HG03280 (cell line): ENCODE results near the gene FOXD4.
"Not testable (repeated sequence)": the region's sequence is repeated elsewhere in the genome, so short reads cannot be mapped to it uniquely, and the experiment has no call there.

ENCODE experiments used
- ATAC-seq: cut with Tn5 transposase; IDR thresholded peaks from one replicate; pipeline ENCODE4 v1.9.1; 2021; ENCODE audit warnings: mild to moderate bottlenecking, moderate library complexity; ENCODE audit not compliant: unreplicated experiment

Gene FOXD4

DNA sequence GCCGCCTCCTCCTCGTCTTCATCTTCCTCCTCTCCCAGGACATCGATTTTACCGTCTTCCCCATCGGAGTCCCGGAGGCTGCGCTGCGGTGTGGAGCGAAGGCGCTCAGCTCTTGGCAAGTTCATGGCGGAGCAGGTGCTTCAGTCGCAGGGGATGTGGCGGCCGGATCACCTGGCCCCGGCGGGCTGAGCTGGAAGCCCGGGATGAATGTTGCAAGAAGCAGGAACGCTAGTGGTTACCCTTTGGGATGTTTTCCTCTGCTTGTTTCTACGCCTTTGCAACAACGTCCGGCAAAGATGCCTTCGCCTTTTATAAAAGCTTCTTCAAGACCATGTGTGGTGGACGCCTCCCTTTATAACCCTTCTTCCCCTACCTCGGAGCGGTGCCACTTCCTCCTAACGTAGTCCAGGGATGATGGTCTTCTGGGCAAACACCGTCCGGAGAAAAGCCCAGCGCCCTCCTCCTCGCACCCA is at the start of gene FOXD4:
TSS of gene FOXD4 (minus strand) at position 423 of the 473 bp plus-strand sequence. CDS start at position 125, 298 bp downstream.
- not testable (repeated sequence) for ATAC-seq

DNA sequence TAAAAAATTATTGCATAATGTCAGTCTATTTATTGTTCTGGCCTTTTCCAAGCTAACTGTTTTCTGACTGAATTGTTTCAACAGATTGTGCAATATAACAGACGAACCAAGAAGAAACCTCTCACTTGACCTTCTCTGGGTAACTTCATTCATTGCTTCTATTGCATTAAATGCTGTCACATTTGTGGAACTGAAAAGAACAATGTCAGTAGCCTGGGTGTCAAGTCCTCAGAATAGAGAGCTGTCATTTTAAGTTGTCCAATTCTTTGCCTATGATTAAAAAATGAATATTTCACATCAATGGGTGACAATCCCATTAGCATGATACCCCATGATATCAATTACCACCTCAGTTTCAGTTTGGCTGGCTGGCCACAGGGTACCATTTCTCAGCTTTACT is 41.7 kb upstream of the FOXD4 start:
- not testable (repeated sequence) for ATAC-seq

DNA sequence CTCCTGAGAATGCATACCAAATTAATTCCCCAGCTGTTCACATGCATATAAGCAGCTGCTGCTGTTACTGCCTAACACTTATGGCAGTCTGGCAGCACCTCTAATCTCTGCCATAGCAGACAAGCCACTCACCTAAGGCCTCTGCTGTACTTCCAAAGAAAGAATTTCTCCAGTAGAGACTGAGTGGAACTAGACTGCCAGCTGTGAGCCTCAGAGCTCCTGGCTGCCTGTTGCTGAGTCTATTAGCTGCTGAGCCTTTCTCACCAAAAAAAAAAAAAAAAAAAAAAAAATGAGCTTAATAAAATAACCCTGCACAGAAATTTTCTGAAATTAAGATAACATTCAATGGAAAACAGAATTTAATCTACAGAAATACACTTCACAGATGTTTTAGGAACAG is 33.0 kb upstream of the FOXD4 start:
- not testable (repeated sequence) for ATAC-seq

DNA sequence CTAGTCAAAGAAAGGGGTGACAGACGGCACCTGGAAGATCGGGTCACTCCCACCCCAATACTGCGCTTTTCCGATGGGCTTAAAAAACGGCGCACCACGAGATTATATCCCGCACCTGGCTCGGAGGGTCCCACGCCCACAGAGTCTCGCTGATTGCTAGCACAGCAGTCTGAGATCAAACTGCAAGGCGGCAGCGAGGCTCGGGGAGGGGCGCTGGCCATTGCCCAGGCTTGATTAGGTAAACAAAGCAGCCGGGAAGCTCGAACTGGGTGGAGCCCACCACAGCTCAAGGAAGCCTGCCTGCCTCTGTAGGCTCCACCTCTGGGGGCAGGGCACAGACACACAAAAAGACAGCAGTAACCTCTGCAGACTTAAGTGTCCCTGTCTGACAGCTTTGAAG is 21.7 kb upstream of the FOXD4 start:
- not testable (repeated sequence) for ATAC-seq

DNA sequence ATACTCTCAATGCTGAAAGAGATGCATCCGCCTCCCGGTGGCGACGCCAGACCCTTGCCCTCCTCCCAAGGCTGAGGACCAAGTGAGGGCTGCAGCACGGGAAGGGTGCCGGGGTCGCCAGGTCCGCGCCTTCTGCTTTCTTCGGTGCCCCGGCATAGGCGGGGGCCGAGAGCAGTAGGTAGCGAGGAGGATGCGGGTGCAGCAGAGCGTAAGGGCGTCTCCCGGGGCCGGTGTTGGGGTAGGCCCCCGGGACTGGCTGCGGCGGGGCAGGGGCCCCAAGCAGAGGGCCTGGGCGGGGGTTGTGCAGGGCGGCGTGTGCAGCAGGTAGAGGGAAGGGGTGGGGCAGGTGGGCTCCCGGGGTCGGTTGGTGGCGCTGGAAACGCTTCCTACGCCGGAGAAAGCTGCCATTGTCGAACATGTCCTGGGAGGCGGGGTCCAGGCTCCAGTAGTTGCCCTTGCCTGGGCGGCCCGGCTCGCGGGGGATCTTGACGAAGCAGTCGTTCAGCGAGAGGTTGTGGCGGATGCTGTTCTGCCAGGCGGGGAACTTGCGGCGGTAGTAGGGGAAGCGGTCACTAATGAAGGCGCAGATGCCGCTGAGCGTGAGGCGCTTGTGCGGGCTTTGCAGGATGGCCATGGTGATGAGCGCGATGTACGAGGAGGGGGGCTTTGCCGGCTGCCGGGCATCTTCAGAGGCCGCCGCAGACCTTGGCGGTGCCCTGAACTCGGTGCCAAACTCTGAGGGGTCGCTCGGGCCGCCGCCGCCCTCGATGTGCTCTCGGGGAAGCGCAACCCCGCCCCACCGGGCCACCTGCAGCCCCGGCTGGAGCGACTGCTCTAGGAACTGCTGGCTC is 848 bp downstream of the FOXD4 start:
- not testable (repeated sequence) for ATAC-seq

DNA sequence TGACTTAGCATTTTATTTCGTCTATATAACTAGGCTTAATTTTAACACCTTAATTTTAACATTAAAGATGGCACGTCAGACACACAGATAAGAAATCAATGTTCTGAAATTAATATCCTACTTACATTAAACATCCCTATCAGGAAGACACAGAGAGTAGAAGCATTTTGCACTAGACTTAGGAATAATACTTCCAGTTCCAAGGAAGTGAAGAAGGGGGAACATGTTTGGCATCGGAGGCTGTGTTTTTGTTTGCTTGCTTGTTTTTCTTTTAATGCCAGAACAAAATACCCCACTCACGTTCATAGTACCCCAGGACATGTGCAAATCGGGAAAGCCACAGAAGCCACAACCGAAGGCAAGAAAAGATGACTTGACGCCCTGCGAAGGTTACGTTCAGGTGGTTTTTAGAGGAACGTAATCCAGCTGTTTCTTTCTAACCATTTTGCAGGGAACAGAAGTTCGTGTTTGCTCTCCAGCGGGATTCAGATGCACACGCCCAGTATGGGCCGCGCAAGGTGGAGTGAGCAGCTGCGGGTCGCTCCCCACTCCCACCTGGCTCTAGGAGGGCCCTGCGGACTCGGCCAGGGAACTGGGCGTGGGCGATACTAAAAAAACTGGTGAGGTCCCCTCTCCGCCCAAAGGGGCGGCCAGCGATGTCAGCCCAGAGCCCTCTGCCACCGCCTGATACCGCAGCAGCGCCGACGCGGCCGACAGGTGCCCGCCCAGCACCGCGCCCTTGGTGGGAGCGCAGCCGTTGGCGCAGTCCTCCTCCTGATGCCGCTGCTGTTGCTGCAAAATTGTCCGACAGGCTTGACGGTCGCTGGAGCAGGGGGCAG is 1.8 kb downstream of the FOXD4 start:
- not testable (repeated sequence) for ATAC-seq

DNA sequence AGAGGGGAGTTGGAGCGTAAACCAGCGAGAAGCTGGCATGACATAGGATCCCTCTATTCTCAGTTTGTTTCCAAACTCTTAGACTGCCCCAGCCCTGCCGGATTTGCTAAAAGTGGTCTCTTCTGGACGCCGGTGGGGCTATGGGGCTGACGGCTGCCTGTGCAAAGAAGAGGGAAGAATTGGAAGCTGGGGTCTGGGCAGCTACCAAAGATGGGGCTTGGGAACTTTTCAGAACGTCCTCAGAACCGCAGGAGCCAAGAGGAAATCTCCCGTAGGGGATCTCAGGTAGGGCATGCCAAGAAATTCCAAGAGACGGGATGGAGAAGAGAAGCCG is 3.1 kb downstream of the FOXD4 start:
- not testable (repeated sequence) for ATAC-seq

DNA sequence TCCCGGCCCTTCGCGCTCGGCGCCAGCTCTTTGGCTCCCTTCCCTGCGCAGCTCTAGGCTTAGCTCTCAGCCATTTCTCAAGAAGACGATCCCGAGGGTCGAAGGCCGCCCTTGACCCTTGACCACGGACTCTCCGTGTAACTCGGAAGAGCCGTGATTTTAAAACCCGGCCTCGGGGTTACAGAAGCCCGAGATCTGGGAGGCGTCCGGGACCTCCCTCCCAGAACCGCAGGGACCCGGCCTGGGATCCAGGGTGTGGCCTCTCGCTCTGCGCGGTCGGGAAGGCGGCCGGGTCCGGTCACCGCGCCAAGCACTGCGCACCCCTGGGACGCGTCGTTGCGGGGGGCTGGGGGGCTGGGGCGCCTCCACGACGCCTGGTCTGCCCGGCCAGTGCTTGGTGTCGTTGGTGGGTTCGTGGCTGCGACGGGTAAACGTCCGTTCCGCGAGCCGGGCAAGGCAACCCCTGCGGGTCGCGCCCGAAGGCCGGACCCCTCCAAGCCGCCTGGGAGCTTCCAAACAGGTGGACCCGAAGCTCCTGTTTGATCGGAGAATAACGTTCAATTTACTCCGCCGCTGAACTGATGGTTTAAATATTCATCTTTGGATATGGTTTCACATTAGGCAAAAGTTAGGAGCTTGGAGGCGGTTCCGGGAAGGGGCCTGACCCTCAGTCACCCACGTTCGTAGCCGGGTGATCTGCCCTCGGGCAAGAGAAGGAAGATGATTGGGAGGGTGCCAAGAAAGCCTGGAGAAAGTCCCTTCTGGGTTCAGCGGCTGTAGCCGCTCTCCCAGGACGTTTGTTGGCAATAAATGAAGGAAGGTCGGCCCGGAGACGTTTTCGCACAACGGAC is 3.7 kb downstream of the FOXD4 start:
- not testable (repeated sequence) for ATAC-seq

DNA sequence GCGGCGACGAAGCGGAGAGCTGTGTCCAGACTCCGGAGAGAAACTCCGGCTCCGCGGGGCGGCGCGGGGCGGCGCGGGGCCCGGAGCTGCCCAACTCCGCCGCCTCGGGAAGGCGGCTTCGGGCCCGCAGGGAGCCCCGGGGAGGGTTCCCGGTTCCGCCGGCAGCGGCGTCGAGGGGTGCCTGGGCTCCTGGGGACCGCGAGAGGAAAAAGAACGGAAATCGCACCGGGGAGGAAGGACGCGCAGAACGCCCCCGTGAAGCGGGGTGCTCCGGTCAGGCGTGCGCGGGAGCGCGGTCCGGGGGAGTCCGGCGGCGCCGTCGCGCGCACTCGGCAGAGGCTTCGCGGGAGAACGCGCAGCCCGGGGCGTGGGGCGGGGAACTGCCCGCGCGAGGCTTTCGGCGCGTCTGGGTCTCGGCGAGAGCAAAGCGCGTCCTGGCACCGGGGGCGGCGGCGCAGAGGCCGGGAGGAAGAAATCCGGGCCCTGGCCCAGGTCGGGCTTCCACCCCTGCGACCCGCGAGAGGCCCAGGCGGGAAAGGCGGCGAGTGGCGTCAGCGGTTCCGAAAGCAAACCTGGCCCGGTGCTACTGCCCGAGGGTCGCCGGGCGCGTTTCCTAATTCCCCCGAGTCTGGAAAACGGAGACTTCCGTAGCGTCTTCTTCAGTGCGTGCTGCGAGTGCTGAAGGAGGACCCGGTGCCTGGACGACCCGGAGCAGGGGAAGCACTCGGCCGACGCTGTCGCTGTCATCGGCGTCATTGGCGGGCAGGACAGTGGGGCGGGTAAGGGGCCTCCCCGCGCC is 4.5 kb downstream of the FOXD4 start:
- not testable (repeated sequence) for ATAC-seq

DNA sequence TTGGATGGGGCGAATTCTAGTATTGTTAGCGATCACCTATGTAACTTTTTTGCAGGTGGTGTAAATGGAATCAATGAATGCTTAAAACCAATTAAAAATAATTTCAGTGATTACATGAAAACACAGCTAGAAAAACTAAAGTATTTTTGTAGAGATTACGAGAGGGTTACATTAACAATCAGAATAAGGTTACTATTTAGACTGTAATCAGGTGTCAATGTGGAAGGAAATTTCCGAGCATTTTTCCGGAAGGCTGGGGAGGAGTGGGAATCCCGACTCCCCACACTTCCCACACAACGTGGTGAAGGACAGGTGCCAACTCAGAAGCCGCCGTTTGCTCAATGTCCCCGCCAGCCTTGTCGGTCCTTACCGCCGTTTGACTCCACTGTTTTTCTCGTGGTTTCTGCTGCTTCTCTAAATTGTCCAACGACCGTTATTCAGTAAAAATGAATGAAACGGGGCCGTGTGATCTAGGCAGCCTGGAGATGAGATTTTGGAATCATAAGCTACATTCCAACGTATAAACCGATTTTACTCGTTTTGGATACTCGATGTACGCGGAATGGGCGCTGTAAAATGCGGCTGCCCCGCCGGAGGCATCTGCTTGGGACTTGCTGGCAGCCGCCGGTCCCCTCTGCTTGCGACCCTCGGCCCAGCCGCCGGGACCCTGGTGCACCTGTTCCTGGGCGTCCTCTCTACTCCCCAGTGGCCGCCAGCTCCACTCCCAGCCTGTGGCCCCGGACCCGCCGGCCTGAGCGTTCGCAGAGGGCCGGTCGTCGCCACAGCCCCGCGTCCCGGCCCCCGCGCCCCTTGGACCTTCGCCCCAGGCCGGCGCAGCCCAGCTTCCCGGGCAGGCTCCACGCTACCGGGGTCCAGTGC is 5.4 kb downstream of the FOXD4 start:
- ATAC-seq, result not testable (repeated sequence)

DNA sequence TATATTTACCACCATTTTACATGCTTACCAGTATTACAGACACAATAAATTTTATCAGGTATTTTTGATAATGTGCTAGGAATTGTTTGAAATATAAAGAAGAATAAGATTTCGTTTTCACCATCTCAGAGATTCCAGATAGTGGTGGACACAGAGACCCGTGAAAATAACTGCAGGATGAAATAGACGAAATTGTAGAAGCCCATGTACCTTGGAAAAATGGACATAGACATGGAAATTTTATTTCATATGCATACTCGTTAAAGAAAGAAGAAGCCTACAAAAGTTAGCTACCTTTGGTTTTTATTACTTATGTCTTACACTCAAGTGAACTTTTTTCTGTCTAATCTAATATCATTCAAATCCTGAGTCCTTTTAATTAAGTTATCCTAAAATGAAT is 7.5 kb downstream of the FOXD4 start:
- ATAC-seq, result not testable (repeated sequence)

DNA sequence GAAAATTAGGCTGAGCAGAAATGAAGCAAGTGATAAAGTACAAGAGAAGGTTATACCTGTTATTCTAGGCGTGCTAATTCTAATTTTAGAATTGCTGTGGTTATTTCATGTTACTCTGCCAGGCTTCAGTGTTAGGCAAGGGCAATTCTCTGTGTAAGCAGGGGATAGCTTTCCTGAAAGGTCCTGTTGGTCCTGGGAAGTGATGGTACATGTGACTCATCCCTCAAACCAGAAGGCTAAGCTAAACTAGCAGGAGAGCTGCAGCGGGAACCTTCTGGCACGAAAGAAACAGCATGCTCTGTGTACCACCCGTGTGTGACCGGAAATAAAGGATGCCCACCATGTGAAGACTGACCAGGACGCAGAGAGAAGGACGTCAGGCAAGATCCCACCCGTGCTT is 8.7 kb downstream of the FOXD4 start:
- not testable (repeated sequence) for ATAC-seq

DNA sequence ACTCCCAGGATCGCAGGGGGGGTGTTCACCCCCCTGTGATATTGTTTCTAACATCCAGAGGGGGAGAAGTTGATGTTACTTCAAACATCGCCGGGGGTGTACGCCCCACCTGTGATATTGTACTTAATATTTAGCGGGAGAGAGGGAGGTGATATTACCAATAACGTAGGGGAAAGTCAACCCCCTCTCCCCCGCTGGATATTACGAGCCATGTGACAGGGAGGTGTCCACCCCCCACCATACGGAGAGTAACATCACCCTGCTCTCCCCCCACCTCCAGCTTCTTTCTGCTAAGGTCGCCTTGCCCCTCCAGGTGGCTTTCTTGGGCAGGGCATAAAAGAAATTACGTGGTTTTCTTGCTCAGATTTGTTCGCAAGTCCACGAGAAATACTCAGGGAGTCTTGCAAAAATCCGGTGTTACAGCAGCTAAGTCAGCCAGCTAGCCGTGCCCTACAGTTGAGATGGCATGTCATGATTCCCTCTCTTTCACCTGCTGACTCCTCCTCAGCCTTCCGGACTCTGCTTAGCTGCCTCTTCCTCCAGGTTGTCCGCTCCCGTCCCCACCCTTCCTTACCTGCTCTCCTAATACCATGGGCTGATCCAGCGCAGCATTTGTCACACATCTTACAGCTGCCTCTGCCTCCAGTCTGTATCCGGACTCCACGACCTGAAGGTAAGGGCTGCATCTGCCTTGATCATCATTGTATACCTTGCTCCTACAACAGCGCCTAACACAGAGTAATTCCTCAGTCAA is 9.3 kb downstream of the FOXD4 start:
- ATAC-seq, result not testable (repeated sequence)

DNA sequence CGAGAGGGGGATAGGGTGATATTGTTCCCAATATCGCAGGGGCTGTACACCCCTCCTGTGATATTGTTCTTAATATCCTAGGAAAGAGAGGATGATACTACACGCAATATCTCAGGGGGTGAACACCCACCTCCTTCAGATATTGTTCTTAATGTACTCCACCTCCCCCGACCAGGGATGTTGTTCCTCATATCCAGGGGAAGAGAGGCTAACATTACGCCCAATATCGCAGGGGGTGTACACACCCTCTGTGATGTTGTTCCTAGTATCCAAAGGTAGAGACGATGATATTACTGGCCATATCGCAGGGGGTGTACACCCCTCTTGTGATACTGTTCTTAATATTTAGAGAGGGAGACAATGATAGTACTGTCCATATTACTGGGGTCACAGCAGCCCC is 12.2 kb downstream of the FOXD4 start:
- ATAC-seq, result not testable (repeated sequence)

DNA sequence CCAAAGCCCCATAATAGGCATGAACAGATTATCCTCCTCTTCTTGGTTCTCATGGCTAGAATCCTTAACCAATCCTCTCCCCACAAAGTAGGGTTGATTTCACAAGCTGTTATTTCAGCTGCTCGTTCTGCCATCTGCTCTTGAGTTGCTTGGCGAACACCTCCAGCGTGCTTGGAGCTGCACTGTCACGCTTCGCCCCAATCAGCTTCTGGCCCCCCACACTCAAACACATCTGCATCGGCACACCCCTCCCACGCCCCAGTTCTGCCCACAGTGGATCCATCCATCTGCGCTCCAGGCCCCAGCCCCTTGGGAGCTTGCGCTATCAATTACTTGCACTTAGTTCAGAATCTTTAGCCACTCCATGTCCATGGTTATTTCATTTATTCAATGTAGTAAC is 17.8 kb downstream of the FOXD4 start:
- not testable (repeated sequence) for ATAC-seq

DNA sequence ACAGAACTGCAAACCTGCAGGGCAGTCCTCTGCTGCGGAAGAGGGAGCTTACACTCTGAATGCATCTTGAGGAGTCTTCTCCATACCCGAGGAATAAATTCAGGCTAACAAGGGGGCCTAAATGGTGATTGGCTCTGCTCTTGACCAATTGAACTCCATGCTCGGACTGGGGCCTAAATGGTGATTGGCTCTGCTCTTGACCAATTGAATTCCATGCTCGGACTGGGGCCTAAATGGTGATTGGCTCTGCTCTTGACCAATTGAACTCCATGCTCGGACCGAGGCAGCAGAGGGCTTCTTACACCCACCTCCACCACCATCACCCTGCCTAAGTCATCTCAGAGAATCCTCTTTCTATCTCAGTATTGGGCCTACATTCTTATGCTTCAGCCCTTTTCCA is 18.4 kb downstream of the FOXD4 start:
- ATAC-seq, result not testable (repeated sequence)

DNA sequence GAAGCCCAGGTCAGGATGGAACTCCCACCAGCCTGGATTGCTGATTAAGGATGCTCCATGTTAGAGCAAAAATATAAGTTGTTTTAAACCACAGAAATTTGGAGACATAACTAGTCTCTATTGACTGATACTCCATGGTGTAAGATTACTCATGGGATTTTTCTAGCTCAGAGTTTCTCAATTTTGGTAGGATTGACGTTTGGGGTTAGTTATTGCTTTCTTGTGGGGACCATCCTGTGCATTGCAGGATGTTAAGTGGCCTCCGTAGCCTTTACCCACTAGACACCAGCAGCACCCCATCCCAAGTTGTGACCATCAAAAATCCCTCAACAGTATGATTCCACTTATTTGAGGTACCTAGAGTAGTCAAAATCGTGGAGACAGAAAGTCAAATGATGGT is 19.4 kb downstream of the FOXD4 start:
- ATAC-seq, result not testable (repeated sequence)

DNA sequence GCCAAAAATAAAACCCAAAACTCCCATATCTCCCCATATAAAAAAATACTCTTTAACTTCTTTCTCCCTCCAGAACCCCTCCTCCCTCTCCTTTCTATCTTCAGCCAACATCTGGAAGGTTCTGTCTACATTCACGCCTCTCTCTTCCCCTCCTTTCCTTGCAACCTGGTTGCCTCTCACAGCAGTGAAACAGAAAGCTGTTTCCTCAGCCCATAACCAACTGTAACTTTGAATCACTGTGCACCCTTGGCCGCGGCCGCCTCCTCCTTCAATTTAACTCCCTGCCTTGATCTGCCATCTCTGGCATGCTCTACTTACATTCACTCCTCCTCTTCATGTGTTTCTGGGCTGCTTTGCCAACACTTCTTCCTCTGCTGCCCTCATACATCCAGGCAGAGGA is 23.2 kb downstream of the FOXD4 start:
- not testable (repeated sequence) for ATAC-seq
